ENCODE measurements around the gene CLPTM1.
A peak's percentile ranks its signal among the peaks of the same experiment; 100 is the strongest.
"Not testable (repeated sequence)": the region's sequence is repeated elsewhere in the genome, so short reads cannot be mapped to it uniquely, and the experiment has no call there.

CLPTM1 gene

GRCh38 chr19:44988896-44989556 lies 33.8 kb downstream of the CLPTM1 start:
- Histone ChIP-seq H3K4me1 (ENCODE audit: control insufficient read depth, insufficient read depth, low read length) (no peaks in the 10 kb centered on the region), H3K4me3 (ENCODE audit: low read length) (no peak overlapping the region), H3K9ac (ENCODE audit: low read length) (no peak overlapping the region), H3K36me3 (ENCODE audit: control insufficient read depth, insufficient read depth, low read length) (no peaks in the 10 kb centered on the region), H3K27me3 (ENCODE audit: control insufficient read depth, insufficient read depth, low read length) (no peaks in the 10 kb centered on the region), H3K9me3 (ENCODE audit: control insufficient read depth, low read length) (no peaks in the 10 kb centered on the region)

GRCh38 chr19:44990459-44990858 lies 35.3 kb downstream of the CLPTM1 start:
- no peak overlapping the region for H3K4me3 ChIP-seq (ENCODE audit: low read length)
- H3K27me3 ChIP-seq (ENCODE audit: control insufficient read depth, insufficient read depth, low read length), result no peaks in the 10 kb centered on the region
- no peak overlapping the region for H3K9ac ChIP-seq (ENCODE audit: low read length)
- H3K4me1 ChIP-seq (ENCODE audit: control insufficient read depth, insufficient read depth, low read length), result no peaks in the 10 kb centered on the region
- H3K9me3 ChIP-seq (ENCODE audit: control insufficient read depth, low read length), result no peaks in the 10 kb centered on the region
- no peaks in the 10 kb centered on the region for H3K36me3 ChIP-seq (ENCODE audit: control insufficient read depth, insufficient read depth, low read length)

GRCh38 chr19:44990966-44991365 lies 35.8 kb downstream of the CLPTM1 start:
- Histone ChIP-seq H3K27me3 (ENCODE audit: control insufficient read depth, insufficient read depth, low read length) (no peaks in the 10 kb centered on the region), H3K4me3 (ENCODE audit: low read length) (no peak overlapping the region), H3K4me1 (ENCODE audit: control insufficient read depth, insufficient read depth, low read length) (no peaks in the 10 kb centered on the region), H3K9ac (ENCODE audit: low read length) (no peak overlapping the region), H3K36me3 (ENCODE audit: control insufficient read depth, insufficient read depth, low read length) (no peaks in the 10 kb centered on the region), H3K9me3 (ENCODE audit: control insufficient read depth, low read length) (no peaks in the 10 kb centered on the region)

GRCh38 chr19:44992336-44993163 lies 37.4 kb downstream of the CLPTM1 start:
- H3K4me3 ChIP-seq (ENCODE audit: low read length), result no peak overlapping the region
- H3K9ac ChIP-seq (ENCODE audit: low read length), result no peak overlapping the region
- no peaks in the 10 kb centered on the region for H3K9me3 ChIP-seq (ENCODE audit: control insufficient read depth, low read length)
- no peaks in the 10 kb centered on the region for H3K27me3 ChIP-seq (ENCODE audit: control insufficient read depth, insufficient read depth, low read length)
- H3K36me3 ChIP-seq (ENCODE audit: control insufficient read depth, insufficient read depth, low read length), result no peaks in the 10 kb centered on the region
- H3K4me1 ChIP-seq (ENCODE audit: control insufficient read depth, insufficient read depth, low read length), result no peaks in the 10 kb centered on the region

GRCh38 chr19:44993526-44993925 lies 38.3 kb downstream of the CLPTM1 start:
- Histone ChIP-seq H3K9ac (ENCODE audit: low read length) (no peak overlapping the region), H3K36me3 (ENCODE audit: control insufficient read depth, insufficient read depth, low read length) (no peaks in the 10 kb centered on the region), H3K4me3 (ENCODE audit: low read length) (no peak overlapping the region), H3K4me1 (ENCODE audit: control insufficient read depth, insufficient read depth, low read length) (no peaks in the 10 kb centered on the region), H3K9me3 (ENCODE audit: control insufficient read depth, low read length) (no peaks in the 10 kb centered on the region), H3K27me3 (ENCODE audit: control insufficient read depth, insufficient read depth, low read length) (no peaks in the 10 kb centered on the region)

- H3K9me3 ChIP-seq (ENCODE audit: control insufficient read depth, low read length), result no peaks in the 10 kb centered on the region
- H3K9ac ChIP-seq (ENCODE audit: low read length), result no peak overlapping the region
- H3K36me3 ChIP-seq (ENCODE audit: control insufficient read depth, insufficient read depth, low read length), result no peaks in the 10 kb centered on the region
- H3K4me1 ChIP-seq (ENCODE audit: control insufficient read depth, insufficient read depth, low read length), result no peaks in the 10 kb centered on the region
- no peaks in the 10 kb centered on the region for H3K27me3 ChIP-seq (ENCODE audit: control insufficient read depth, insufficient read depth, low read length)
- H3K4me3 ChIP-seq (ENCODE audit: low read length), result no peak overlapping the region
These were observed 38.9 kb downstream of the CLPTM1 start for GRCh38 chr19:44993926-44994537.

- Histone ChIP-seq H3K4me1 (ENCODE audit: control insufficient read depth, insufficient read depth, low read length) (peaks cover 11% of the 10 kb centered on the region), H3K9ac (ENCODE audit: low read length) (no peak overlapping the region), H3K4me3 (ENCODE audit: low read length) (no peak overlapping the region), H3K9me3 (ENCODE audit: control insufficient read depth, low read length) (no peaks in the 10 kb centered on the region), H3K36me3 (ENCODE audit: control insufficient read depth, insufficient read depth, low read length) (no peaks in the 10 kb centered on the region), H3K27me3 (ENCODE audit: control insufficient read depth, insufficient read depth, low read length) (no peaks in the 10 kb centered on the region)
These were observed 42.8 kb downstream of the CLPTM1 start for GRCh38 chr19:44998025-44998424.

GRCh38 chr19:44999131-44999925 lies 44.1 kb downstream of the CLPTM1 start:
- not testable (repeated sequence) for H3K9me3 ChIP-seq (ENCODE audit: control insufficient read depth, low read length); H3K9ac ChIP-seq (ENCODE audit: low read length); H3K27me3 ChIP-seq (ENCODE audit: control insufficient read depth, insufficient read depth, low read length); H3K36me3 ChIP-seq (ENCODE audit: control insufficient read depth, insufficient read depth, low read length); H3K4me3 ChIP-seq (ENCODE audit: low read length)
- peaks cover 11% of the 10 kb centered on the region for H3K4me1 ChIP-seq (ENCODE audit: control insufficient read depth, insufficient read depth, low read length)

- not testable (repeated sequence) for H3K27me3 ChIP-seq (ENCODE audit: control insufficient read depth, insufficient read depth, low read length); H3K9ac ChIP-seq (ENCODE audit: low read length); H3K36me3 ChIP-seq (ENCODE audit: control insufficient read depth, insufficient read depth, low read length); H3K4me3 ChIP-seq (ENCODE audit: low read length); H3K9me3 ChIP-seq (ENCODE audit: control insufficient read depth, low read length)
- peaks cover 16% of the 10 kb centered on the region for H3K4me1 ChIP-seq (ENCODE audit: control insufficient read depth, insufficient read depth, low read length)
These were observed 45.5 kb downstream of the CLPTM1 start for GRCh38 chr19:45000665-45001064.

GRCh38 chr19:45001087-45001739 lies 46.0 kb downstream of the CLPTM1 start, which contains the start of gene RELB:
Gene RELB, plus strand, starts transcription at chr19:45001464. Its CDS starts 116 bp downstream, at chr19:45001580.
- Histone ChIP-seq H3K9me3 (ENCODE audit: control insufficient read depth, low read length) (no peaks in the 10 kb centered on the region), H3K27me3 (ENCODE audit: control insufficient read depth, insufficient read depth, low read length) (no peaks in the 10 kb centered on the region), H3K9ac (ENCODE audit: low read length) (peak within 1 kb of the TSS; percentile 93), H3K4me3 (ENCODE audit: low read length) (peak within 1 kb of the TSS; percentile 63), H3K36me3 (ENCODE audit: control insufficient read depth, insufficient read depth, low read length) (no peaks in the 10 kb centered on the region), H3K4me1 (ENCODE audit: control insufficient read depth, insufficient read depth, low read length) (peaks cover 19% of the 10 kb centered on the region)

- peaks cover 35% of the 10 kb centered on the region for H3K4me1 ChIP-seq (ENCODE audit: control insufficient read depth, insufficient read depth, low read length)
- no peaks in the 10 kb centered on the region for H3K36me3 ChIP-seq (ENCODE audit: control insufficient read depth, insufficient read depth, low read length)
- no peaks in the 10 kb centered on the region for H3K9me3 ChIP-seq (ENCODE audit: control insufficient read depth, low read length)
- no peak overlapping the region for H3K9ac ChIP-seq (ENCODE audit: low read length)
- no peaks in the 10 kb centered on the region for H3K27me3 ChIP-seq (ENCODE audit: control insufficient read depth, insufficient read depth, low read length)
- no peak overlapping the region for H3K4me3 ChIP-seq (ENCODE audit: low read length)
These were observed 48.3 kb downstream of the CLPTM1 start for GRCh38 chr19:45003485-45003884.

Measured in mucosa of stomach (tissue), 1 donor.